ENCODE data around the gene PDLIM4.

Gene PDLIM4

DNA sequence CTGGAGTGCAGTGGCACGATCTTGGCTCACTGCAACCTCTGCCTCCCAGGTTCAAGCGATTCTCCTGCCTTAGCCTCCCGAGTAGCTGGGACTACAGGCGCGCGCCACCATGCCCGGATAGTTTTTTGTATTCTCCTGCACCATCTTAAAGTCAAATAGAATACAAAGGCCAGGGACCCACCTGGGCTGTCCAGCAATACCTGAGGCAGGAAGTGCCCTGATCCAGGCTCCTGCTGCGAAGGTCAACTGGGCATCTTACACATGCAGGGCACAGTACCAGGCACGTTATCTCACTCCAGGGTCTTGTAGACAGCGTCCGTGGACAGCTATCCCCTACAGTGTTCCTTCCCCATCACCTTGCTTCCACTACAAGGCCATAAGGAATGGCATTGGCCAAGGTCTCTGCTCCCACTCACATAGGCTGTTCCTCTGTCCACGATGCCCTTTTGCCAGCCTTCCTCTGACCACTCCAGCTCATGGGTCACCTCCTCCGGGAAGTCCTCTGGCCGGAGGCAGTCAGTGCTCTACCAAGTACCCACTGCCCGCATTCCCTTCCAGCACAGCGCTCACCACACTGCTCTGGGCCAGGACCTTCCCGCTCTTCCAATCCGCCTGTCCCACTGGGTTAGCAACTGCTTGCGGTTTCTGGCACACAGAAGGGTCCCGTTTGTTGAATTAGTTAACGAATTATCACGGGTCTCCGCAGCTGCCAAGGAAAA lies 30.8 kb upstream of the PDLIM4 start:
- DNase-seq (ENCODE audit: low read depth, low spot score): no peak
- peak overlapping the region; percentile 87 for H3K27ac ChIP-seq

DNA sequence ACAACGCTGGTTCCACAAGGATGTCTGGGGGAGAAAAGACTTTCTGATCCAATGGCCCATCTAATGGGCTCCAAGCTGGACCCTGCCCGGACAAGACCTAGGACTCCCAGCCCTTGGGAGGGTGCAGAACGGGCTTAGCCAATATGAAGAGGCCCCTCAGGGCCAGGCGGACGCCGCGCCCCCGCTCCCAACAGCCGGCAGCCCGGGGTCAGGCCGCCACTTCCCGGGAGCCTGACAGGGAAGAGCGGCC lies 30.3 kb upstream of the PDLIM4 start:
- DNase-seq (ENCODE audit: low read depth, low spot score): no peak
- peak overlapping the region; percentile 68 for H3K27ac ChIP-seq

DNA sequence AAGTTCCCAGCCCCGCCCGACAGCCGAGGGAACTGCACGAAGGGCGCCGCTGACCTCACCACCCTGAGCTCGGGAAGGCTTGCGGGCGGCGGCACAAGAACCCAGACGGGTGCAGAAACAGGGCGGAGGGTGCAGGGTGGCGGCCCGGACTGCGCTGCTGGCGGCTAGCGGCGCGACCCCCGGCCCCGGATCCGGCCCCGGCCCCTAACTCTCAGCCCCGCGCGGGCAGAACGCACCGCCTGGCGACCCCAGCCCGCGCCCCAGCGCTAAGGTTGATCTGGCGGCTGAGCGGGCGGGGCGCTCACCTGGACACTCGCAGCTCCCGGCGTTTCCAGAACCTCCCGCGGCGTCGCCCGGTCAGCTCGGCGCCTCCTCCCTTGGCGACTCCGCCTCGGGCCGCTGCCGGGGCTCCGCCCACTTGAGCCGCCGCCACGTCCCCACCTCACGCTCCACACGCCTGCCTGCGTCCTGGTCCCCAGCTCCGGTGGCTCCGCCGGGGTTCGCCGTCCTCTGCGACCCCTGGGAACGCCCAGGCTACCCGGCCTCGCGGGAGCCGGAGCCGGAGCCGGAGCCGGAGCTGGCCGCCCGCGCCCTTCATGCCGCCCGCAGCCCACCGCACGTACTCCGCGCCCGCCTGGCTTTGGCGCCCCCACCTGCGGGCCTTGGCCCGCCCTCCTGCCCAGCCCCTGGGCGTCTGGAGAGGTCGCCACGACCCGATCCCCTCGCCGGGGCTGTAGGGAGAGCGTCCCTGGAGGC lies 29.8 kb upstream of the PDLIM4 start, which contains the start of gene P4HA2:
Gene P4HA2, minus strand, starts transcription at position 369 of the 756 bp plus-strand sequence. CDS start 9,227 bp downstream, outside the sequence.
- peak within 1 kb of the TSS; percentile 68 for H3K27ac ChIP-seq
- no peak for DNase-seq (ENCODE audit: low read depth, low spot score)

DNA sequence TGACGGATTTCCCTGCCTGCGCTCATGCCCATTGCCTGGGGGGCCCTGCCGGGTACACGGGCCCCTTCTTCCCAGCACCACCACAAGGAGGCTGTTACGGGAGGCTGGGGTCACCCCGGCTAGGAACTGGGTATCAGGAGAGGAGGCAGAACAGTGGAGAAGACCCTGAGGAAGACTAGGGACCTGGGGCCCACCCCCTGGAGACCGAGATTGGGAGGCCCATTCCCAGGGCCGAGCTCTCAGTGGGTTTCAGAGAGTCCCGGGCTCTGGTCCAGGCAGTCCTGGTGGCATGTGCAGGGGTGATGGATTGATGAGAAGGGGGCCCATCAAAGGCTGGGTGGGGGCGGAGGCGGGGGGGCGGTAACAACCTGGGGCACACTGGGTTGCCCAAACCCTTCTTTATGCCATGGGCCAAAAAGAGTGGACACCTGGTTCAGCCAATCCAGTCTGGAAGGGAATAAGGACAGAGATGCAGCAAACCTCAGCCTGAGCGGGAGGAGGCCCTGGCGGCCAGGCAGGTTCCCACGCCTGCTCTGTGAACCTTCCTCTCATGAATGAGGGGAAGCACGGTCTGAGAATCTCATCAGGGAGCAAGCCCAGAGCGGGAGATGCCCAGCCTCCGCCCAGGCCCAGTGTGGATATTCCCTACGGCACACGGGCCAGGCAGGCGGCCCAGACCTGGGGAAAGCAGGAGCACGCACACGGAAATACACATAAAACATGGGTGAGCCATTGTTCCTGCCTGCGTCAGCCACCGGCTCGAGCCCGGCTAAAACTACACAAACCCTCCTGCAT lies 29.1 kb upstream of the PDLIM4 start:
- H3K27ac ChIP-seq: no peak overlapping the region
- no peak for DNase-seq (ENCODE audit: low read depth, low spot score)

DNA sequence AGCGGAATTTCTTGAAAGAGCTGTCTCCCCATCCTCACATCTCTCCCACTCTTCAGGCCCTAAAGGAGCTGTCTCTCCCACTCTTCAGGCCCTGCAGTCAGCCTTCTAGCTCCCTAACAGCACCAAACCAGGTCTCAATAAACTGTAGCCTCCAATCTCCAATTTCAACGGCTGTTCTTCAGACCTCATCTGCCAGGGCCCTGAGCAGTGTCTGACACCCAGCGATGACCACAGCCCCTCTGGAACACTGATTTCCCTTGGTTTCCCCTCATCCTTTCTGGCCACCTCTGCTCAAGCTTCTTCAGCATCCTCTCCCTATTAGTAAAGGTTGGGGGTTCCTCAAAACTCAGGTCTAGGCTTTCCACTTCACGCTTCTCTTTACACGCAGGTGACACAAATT lies 28.3 kb upstream of the PDLIM4 start:
- no peak for DNase-seq (ENCODE audit: low read depth, low spot score)
- H3K27ac ChIP-seq: no peak overlapping the region

DNA sequence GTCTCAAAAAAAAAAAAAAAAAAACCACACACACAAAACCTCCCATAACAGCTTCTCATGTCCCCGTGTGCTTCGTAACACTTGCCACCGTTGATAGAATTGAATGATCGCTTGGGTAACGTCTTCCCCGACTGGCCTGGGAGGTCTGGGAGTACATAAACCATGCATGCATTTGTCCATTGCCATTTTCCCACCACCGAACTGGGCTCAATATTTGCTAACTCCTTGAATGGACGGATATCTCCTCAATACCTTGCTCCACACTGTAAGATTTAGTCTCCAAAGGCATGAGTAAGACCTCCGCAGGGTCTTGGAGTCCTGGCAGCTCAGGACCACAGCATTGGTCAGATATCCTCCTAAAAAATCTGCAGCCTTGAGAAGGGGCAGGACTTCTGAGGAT lies 26.6 kb upstream of the PDLIM4 start:
- H3K27ac ChIP-seq: no peak overlapping the region
- DNase-seq (ENCODE audit: low read depth, low spot score): no peak

DNA sequence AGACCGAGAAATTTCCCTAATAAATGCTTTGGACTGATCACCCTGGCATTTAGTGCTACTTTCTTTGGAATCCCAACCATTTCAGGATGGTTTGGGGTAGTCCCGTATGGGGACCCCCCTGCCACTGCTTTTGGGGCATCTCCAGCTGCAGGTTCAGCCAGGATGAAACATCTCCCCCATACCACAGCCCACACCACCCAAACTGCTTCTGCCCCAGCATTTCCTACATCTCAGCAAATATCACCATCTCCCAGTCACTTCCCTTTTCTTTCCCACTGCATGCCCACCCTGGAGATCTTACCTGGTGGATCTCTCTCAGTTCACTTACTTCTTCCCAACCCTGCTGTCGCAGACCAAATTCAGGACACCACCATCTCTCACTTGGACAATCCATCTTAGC lies 25.0 kb upstream of the PDLIM4 start:
- no peak for DNase-seq (ENCODE audit: low read depth, low spot score)
- H3K27ac ChIP-seq: no peak overlapping the region

DNA sequence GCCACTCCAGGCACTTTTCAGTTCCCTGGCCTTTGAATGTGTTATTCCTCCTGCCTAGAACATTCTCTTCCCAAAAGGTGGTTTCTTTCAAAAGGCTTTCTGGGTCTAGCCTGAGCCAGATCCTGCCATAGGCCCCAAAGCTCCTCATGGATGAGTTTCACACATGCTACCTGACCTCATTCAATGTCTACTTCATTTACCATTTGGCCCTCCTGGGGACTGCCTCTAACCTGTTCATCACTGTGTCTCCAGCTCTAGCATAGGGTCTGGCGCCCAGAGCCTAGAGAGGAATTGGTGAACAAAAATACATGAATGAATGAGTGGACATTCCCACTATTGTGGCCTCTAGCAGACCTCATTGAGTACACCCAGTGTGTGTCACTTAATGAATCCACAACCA lies 24.4 kb upstream of the PDLIM4 start:
- H3K27ac ChIP-seq: no peak overlapping the region

DNA sequence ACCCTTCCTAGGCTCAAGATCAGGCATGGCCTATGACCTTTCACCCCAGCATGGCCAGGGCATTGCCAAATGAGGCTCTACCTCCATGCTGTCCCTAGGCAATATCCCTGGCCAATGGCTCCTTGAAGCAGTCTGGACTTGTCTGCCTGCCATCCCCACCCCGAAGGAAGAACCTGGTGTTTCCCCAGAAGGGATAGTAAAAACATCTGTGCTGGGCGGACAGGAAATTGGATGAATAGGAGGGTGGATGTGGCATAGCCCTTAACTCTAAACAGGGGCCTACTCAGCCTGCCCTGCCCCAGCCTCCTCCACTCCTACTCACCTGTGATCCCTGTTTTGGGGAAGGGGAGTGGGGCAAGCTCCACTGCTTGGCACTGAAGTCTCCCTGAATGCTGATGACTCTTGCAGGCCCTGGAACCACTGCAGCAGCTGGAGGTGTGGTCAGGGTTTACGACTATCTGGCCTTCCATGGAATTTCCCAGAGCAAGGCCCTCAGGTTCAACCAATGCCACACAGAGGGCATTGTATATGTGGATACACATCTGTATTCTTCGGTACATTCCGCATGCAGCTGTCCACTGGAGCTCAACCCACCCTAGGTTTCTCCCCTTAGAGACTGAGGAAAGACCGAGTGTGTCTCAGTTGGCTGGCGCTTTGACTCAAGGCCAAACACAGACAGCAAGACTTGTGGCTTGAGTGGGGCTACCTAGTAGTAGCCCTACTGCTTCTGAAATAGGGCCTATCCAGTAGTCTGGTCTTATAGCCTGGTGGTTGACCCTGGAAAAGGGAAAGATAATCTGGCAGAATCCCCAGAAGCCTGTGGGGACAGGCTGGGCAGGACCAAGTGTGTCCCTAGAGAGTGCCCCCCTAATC lies 23.4 kb upstream of the PDLIM4 start:
- no peak for DNase-seq (ENCODE audit: low read depth, low spot score)
- H3K27ac ChIP-seq: peak overlapping the region; percentile 8

More for the DNA sequence above, 24.4 kb upstream of the PDLIM4 start:
- DNase-seq (ENCODE audit: low read depth, low spot score): no peak

DNA sequence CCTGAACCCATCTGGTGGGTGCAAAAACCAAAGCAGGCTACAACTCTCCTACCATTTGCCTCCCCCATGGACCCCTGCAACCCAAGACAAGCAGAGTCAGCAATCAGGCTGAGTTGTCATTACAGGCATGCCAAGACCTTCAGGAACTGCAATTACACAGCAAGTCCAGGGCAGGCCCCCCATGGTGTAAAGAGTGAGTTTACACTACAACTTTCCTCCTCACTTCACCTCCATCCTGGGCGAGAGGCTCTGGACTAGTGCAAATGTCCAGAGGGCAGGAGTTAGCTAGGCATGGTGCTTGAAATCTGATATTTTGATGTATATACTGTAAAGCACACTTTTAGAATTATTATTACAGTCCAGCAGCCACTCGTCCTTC lies 22.8 kb upstream of the PDLIM4 start:
- no peak for DNase-seq (ENCODE audit: low read depth, low spot score)
- H3K27ac ChIP-seq: no peak overlapping the region

DNA sequence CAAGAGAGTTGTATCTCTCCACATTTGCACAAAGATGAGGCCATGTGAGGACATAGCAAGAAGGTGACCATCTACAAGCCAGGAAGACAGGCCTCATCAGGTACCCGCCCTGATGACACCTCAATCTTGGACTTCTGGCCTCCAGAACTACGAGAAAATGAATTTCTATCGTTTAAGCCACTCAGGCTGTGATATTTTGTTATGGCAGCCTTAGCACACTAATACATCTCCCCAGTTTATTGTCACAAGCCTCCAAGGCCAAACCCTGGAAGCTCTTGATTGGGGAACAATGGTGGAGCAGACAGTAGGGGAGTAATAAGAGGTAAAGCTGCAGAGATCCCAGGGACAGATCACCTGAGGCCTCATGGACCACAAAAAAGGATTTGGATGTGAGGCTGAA lies 22.2 kb upstream of the PDLIM4 start:
- no peak for DNase-seq (ENCODE audit: low read depth, low spot score)
- H3K27ac ChIP-seq: no peak overlapping the region

DNA sequence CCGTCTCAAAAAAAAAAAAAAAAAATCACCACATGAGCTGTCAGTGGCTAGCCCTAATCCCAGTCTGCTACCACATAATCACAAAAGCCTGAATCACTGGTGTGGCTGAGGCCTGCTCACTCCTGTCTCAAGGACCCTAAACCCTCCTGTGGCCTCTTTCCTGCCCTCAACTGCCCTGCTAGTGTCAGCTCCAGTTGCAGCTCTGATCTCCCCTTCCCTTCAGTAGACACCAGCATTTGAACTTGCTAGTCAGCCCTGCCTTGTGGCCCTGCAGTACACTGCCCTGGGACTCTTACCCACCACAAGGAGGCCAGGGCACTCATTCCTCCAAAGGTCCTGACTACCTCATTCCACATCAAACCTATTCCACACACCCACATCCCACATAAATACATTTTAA lies 20.4 kb upstream of the PDLIM4 start:
- no peak overlapping the region for H3K27ac ChIP-seq
- no peak for DNase-seq (ENCODE audit: low read depth, low spot score)

DNA sequence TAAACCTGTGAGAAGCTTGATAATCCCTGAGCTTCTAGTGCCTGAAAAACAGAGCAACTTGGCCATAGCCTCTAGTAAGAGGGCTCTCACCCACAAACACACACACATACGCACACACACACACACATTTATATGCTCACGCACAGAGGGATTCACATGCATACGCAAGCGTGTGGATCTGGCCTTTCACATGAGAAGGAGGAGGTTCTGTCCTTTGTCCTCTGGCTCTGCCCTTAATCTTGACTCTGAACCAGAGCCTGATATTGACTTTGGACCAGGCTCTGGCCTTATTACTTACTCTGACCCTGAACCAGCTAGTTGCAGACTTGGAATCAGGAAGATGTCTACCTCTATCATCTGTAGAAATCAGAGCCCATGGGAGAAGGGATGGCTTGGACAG lies 19.8 kb upstream of the PDLIM4 start:
- no peak overlapping the region for H3K27ac ChIP-seq
- DNase-seq (ENCODE audit: low read depth, low spot score): no peak

DNA sequence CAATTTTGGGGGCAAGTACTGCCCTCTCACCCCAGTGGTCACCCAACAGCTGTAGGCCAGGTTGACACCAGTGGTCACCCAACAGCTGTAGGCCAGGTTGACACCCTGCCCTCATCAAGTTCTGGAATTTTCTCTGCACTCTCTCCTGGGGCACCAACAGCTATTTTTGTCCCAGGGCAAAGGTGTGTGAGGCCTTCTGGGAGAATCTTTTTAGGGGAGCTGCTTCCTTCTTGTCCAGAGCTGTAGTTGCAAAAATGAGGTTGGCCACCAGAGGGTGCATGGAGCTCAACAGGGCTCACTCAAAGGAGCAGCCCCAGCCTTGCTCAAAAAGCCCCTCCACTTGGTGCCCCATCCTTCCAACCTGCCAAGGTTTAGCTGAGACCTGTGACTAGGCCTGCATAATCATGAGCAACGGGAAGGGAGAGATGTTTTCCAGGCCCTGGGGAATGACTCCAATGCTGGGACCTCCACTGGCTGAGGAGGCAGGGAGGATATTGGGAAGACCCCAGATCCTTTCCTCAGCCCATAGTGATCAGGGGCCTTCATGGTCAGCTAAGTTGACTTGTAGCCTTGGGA lies 19.2 kb upstream of the PDLIM4 start:
- H3K27ac ChIP-seq: no peak overlapping the region
- no peak for DNase-seq (ENCODE audit: low read depth, low spot score)

DNA sequence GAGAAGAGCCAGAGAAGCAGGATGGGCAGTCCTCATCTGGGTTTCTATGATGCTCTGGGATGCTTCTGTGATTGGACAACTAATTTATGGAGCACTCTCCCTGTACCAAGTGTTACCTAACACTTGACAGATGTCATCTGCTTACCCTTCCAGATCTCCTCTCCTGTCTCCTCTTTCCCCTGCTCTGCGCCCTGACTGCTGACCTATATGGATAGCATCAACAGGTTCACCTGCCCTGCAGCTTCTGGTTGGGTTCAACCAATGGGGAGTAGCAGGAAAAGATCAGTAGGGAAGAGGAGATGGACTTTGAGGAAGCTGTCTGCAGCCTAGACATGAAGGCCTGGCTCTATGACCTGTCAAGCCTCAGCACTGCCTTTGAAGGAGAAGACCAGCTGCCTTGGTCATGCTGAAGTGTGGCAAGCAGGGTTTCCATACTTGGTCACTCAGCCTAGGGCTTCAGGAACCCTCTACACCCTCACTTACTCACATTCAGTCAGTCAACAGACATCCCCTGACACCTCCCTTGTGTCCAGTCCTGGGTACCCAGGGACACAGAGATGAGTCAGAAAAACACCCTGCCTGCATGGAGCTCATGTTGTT lies 18.5 kb upstream of the PDLIM4 start:
- no peak for DNase-seq (ENCODE audit: low read depth, low spot score)
- no peak overlapping the region for H3K27ac ChIP-seq

DNA sequence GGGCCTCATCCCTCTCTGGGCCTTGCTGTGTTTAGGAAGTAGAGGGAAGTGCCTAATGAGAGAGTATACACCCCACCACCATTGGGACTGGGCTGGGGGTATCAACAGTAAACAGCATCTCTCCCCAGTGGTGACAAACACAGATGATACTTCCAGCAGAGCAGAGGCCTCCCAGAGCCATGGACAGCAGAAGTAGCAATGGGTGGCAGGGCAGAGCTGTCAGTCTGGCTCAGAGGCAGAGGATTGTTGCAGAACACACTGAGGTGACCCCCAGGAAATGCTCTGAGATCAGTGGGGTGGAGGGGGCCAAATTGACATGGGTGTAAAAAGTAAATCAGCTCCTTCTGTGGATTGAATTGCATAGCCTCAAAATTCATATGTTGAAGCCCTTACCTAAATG lies 17.7 kb upstream of the PDLIM4 start:
- no peak overlapping the region for H3K27ac ChIP-seq
- no peak for DNase-seq (ENCODE audit: low read depth, low spot score)

DNA sequence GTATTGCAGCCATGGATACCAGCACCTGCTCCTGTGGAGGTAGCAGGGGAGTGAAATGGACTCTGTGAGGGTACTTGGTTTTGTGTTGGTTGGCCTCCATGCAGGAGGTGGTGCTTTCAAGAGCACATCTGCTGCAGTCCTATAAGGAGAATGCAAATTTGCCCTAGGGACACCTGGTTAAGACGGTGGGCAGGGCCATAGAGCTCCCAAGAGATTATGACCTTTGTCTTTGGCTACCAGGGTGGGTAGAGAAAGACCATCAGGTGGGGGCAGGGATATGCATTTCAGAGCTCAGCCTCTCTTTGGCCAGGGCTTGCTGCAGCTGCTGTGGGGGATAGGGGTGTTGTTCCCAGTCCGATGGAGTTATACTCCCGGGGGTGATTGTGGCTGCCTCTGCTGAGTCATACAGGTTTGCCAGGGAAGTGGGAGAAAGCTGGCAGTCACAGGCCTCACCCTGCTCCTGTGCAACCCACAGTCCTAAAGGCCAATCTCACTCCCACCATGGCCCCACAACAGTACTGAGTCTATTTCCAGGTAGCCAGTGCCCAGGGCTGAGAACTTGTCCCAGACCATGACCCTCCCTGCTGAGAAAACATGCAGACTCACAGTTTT lies 14.0 kb upstream of the PDLIM4 start:
- H3K27ac ChIP-seq: no peak overlapping the region
- no peak for DNase-seq (ENCODE audit: low read depth, low spot score)

DNA sequence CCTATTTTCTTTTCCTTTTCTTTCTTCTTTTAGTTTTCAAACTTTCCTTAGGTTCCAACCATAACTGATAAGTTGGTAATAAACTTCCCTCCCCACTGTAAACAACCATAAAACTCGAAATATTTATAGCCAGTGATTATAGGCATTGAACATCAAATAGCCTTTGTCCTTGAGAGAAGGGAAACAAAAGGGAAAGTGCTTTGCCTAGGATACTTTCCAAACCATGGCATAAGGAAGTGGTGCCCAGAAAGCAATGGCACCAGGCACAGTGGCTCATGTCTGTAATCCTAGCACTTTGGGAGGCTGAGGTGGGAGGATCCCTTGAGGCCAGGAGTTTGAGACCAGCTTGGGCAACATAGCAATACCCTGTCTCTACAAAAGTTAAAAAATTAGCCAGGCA lies 11.9 kb upstream of the PDLIM4 start:
- no peak overlapping the region for H3K27ac ChIP-seq
- no peak for DNase-seq (ENCODE audit: low read depth, low spot score)

DNA sequence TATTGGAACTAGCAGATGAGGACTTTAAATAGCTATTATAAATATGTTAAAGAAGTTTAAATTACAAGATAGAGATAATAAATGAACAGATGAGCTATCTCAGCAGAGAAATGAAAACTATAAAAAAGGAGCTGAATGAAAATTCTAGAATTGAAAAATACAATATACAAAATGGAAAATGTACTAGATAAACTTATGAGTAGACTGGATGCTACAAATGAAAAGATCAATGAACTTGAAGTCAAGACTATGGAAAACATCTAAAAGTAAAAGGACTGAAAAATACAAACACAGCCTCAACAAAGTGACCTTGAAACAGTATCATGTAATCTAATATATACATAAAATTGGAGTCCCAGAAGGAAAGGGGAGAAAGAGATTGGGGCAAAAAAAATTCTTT lies 10.7 kb upstream of the PDLIM4 start:
- H3K27ac ChIP-seq: no peak overlapping the region
- no peak for DNase-seq (ENCODE audit: low read depth, low spot score)
